GM12878 (cell line): Measurements from ENCODE around the gene PLEKHA5.

Source experiments
- CTCF ChIP-seq, 3 experiments: IDR thresholded peaks in 2 of 3; conservative IDR thresholded peaks in 1 of 3; 2 replicates each; pipeline ENCODE4 v1.5.1; 2011; ENCODE audit warnings: low read depth in 3 of 3, low read length in 3 of 3, mild to moderate bottlenecking in 3 of 3, control low read depth in 2 of 3, moderate library complexity in 2 of 3, inconsistent platforms in 1 of 3, mixed read lengths in 1 of 3; ENCODE audit not compliant: control insufficient read depth in 2 of 3, insufficient read depth in 1 of 3; ENCODE audit errors: extremely low read depth in 1 of 3
- EP300 ChIP-seq, 2 experiments: fragments of 150-350 bp in 1 of 2; IDR thresholded peaks; 2 replicates each; pipeline ENCODE4 v1.6.1; 2011 to 2012; ENCODE audit warnings: low read depth in 2 of 2, low read length in 2 of 2, borderline replicate concordance in 1 of 2, improper control_type of control experiment in 1 of 2, inconsistent platforms in 1 of 2; ENCODE audit not compliant: control insufficient read depth in 1 of 2
- POLR2A ChIP-seq: IDR thresholded peaks from 2 replicates; pipeline ENCODE4 v1.6.1; 2011; ENCODE audit warnings: low read depth, mild to moderate bottlenecking, low read length
- SP1 ChIP-seq: IDR thresholded peaks from one replicate; pipeline ENCODE4 v1.6.1; 2011; ENCODE audit warnings: low read depth, low read length

GRCh38 chr12:19302100-19302640 is 172.6 kb downstream of the PLEKHA5 start:
- TF ChIP-seq SP1 (no peak), CTCF (IDR thresholded peaks at IDR 0.05 in 2 of 3, conservative IDR thresholded peaks at IDR 0.05 in 1 of 3; ENCODE audit: control insufficient read depth in 2 of 3, extremely low read depth in 1 of 3, insufficient read depth in 1 of 3, low read depth in 3 of 3, low read length in 3 of 3) (no peak), POLR2A (no peak), EP300 (IDR thresholded peaks at IDR 0.05; ENCODE audit: borderline replicate concordance in 1 of 2, control insufficient read depth in 1 of 2, low read depth in 2 of 2, low read length in 2 of 2) (no peak)
